Keratinocyte (primary cell): Measurements from ENCODE around the gene SNTB2. TPM values are rescaled to one million over a fixed set of nuclear protein-coding genes. Genes with fewer than 3 reads are reported as not detected.

Source experiments
- DNase-seq: peaks from one replicate; pipeline ENCODE4 v3.0.0-alpha.2; 2011; ENCODE audit warnings: low read depth, missing footprints, low spot score
- FAIRE-seq: peaks from 2 replicates; lab custom pipeline; 2011; peaks lifted over from hg19 to GRCh38; lab: Jason Lieb, UNC
- H2AFZ ChIP-seq: 2 replicates; pipeline ENCODE4 v1.6.0; 2012; ENCODE audit warnings: low read length, control low read depth, inconsistent platforms; ENCODE audit not compliant: control insufficient read depth
- H3K27ac ChIP-seq: 2 replicates; pipeline ENCODE4 v1.5.1; 2011; ENCODE audit warnings: low read length; ENCODE audit not compliant: control insufficient read depth, insufficient read depth
- H3K27me3 ChIP-seq: 3 replicates; pipeline ENCODE4 v1.6.0; 2011; ENCODE audit warnings: low read length; ENCODE audit not compliant: control insufficient read depth, insufficient read depth; ENCODE audit errors: extremely low read depth
- H3K36me3 ChIP-seq, 2 experiments: 2 replicates in 1 of 2; 3 replicates in 1 of 2; pipeline ENCODE4 v1.5.1; 2011; ENCODE audit warnings: low read length in 2 of 2, mild to moderate bottlenecking in 1 of 2; ENCODE audit not compliant: control insufficient read depth in 2 of 2, insufficient read depth in 2 of 2; ENCODE audit errors: extremely low read depth in 1 of 2
- H3K4me1 ChIP-seq: 3 replicates; pipeline ENCODE4 v1.5.1; 2011; ENCODE audit warnings: low read length; ENCODE audit not compliant: control insufficient read depth, insufficient read depth; ENCODE audit errors: extremely low read depth
- H3K4me2 ChIP-seq: 3 replicates; pipeline ENCODE4 v1.6.0; 2011; ENCODE audit warnings: low read depth, low read length; ENCODE audit not compliant: control insufficient read depth, insufficient read depth; ENCODE audit errors: extremely low read depth
- H3K4me3 ChIP-seq, 3 experiments: fragments of 200-600 bp in 1 of 3; sonication (generic) in 1 of 3; 2 replicates in 2 of 3; 3 replicates in 1 of 3; pipeline ENCODE4 v1.5.1; 2011 to 2016; ENCODE audit warnings: low read length in 3 of 3, mild to moderate bottlenecking in 3 of 3, control low read depth in 2 of 3, inconsistent platforms in 1 of 3, low read depth in 1 of 3, mixed read lengths in 1 of 3, mixed run types in 1 of 3, moderate library complexity in 1 of 3; ENCODE audit not compliant: control insufficient read depth in 2 of 3, insufficient read depth in 2 of 3; ENCODE audit errors: extremely low read depth in 1 of 3
- H3K79me2 ChIP-seq: 2 replicates; pipeline ENCODE4 v1.6.0; 2012; ENCODE audit warnings: low read length; ENCODE audit not compliant: control insufficient read depth, insufficient read depth
- H3K9ac ChIP-seq: 3 replicates; pipeline ENCODE4 v1.6.0; 2011; ENCODE audit warnings: low read length; ENCODE audit not compliant: control insufficient read depth, insufficient read depth; ENCODE audit errors: extremely low read depth
- H3K9me1 ChIP-seq: 3 replicates; pipeline ENCODE4 v1.6.0; 2011; ENCODE audit warnings: low read length; ENCODE audit not compliant: control insufficient read depth, insufficient read depth; ENCODE audit errors: extremely low read depth
- H3K9me3 ChIP-seq: 2 replicates; pipeline ENCODE4 v1.5.1; 2012; ENCODE audit warnings: low read depth, low read length; ENCODE audit not compliant: control insufficient read depth
- H4K20me1 ChIP-seq: 3 replicates; pipeline ENCODE4 v1.6.0; 2011; ENCODE audit warnings: low read length; ENCODE audit not compliant: control insufficient read depth, insufficient read depth; ENCODE audit errors: extremely low read depth
- CTCF ChIP-seq, 3 experiments: IDR thresholded peaks in 1 of 3; conservative IDR thresholded peaks in 1 of 3; optimal IDR thresholded peaks in 1 of 3; 2 replicates in 2 of 3; 3 replicates in 1 of 3; pipeline versions ENCODE3 to v1.5.1; 2011; ENCODE audit warnings: low read length in 3 of 3, mild to moderate bottlenecking in 3 of 3, moderate library complexity in 2 of 3, control low read depth in 1 of 3, inconsistent platforms in 1 of 3; ENCODE audit not compliant: insufficient read depth in 2 of 3; ENCODE audit errors: extremely low read depth in 1 of 3
- EZH2 ChIP-seq: IDR thresholded peaks from one replicate; pipeline ENCODE4 v1.6.1; 2012; ENCODE audit warnings: inconsistent platforms, mild to moderate bottlenecking, low read length, moderate library complexity
- dilution Hi-C: fragments of 300-500 bp; cut with MboI; formaldehyde crosslinking; loops from one replicate; pipeline ENCODE4 v1.7.0; 2020; ENCODE audit warnings: low sequenced_read_pairs; ENCODE audit not compliant: extremely low pct_ligation_motif_present
- polyA plus RNA-seq, 5 experiments: library from polyadenylated mRNA; depleted of rRNA in 3 of 5; stranded (reverse) in 3 of 5; stranded (forward) in 1 of 5; unstranded in 1 of 5; fragments of >200 nt; gene quantifications; 1 replicate in 1 of 5; 2 replicates in 3 of 5; 3 replicates in 1 of 5; pipeline versions ENCODE4 v1.2.1 to v1.2.3, GENCODE V29; 2011 to 2012; ENCODE audit warnings: missing spikeins in 2 of 5, low read depth in 1 of 5, low replicate concordance in 1 of 5

SNTB2 gene
- polyA plus RNA-seq, 1 donor (not counting 4 experiments of a cell fraction or from before 2014, with no cell fraction given), result 15.9 TPM

GRCh38 chr16:69160192-69160591 lies 26.8 kb upstream of the SNTB2 start:
- H3K36me3 ChIP-seq, result peaks cover 32 to 40% of the 10 kb centered on the region in 2 experiments
- no peak overlapping the region for H3K4me3 ChIP-seq
- TF ChIP-seq CTCF (optimal IDR thresholded peaks at IDR 0.05 in 1 of 3, IDR thresholded peaks at IDR 0.05 in 1 of 3, conservative IDR thresholded peaks at IDR 0.05 in 1 of 3; ENCODE audit: extremely low read depth in 1 of 3, insufficient read depth in 2 of 3, low read length in 3 of 3), result no peak
- no peak for TF ChIP-seq EZH2
- no peak overlapping the region for H3K9ac ChIP-seq
- dilution Hi-C loops, result no loop called here
- no peaks in the 10 kb centered on the region for H3K9me3 ChIP-seq
- H2AFZ ChIP-seq, result no peak overlapping the region
- no peaks in the 10 kb centered on the region for H3K9me1 ChIP-seq
- no peaks in the 10 kb centered on the region for H3K27me3 ChIP-seq
- peaks cover 2% of the 10 kb centered on the region for H3K79me2 ChIP-seq
- no peak overlapping the region for H3K27ac ChIP-seq
- H3K4me2 ChIP-seq, result no peak overlapping the region
- FAIRE-seq, result no peak
- no peaks in the 10 kb centered on the region for H4K20me1 ChIP-seq
- no peak for DNase-seq
- no peaks in the 10 kb centered on the region for H3K4me1 ChIP-seq

- DNase-seq (no peak), FAIRE-seq (no peak)
- H3K36me3 ChIP-seq, result peaks cover 28 to 50% of the 10 kb centered on the region in 2 experiments
- H3K79me2 ChIP-seq, result no peaks in the 10 kb centered on the region
- peaks cover 24% of the 10 kb centered on the region for H3K4me1 ChIP-seq
- H3K9me3 ChIP-seq, result no peaks in the 10 kb centered on the region
- no peak overlapping the region for H3K4me2 ChIP-seq
- dilution Hi-C loops, result no loop called here
- peaks cover 4% of the 10 kb centered on the region for H3K9me1 ChIP-seq
- H3K9ac ChIP-seq, result no peak overlapping the region
- H2AFZ ChIP-seq, result no peak overlapping the region
- H3K4me3 ChIP-seq, result no peak overlapping the region
- TF ChIP-seq CTCF (optimal IDR thresholded peaks at IDR 0.05 in 1 of 3, IDR thresholded peaks at IDR 0.05 in 1 of 3, conservative IDR thresholded peaks at IDR 0.05 in 1 of 3; ENCODE audit: extremely low read depth in 1 of 3, insufficient read depth in 2 of 3, low read length in 3 of 3) (no peak), EZH2 (no peak)
- H3K27me3 ChIP-seq, result no peaks in the 10 kb centered on the region
- peaks cover 11% of the 10 kb centered on the region for H4K20me1 ChIP-seq
- H3K27ac ChIP-seq, result no peak overlapping the region
These were observed 21.4 kb upstream of the SNTB2 start for GRCh38 chr16:69165584-69165983.
